ENCODE measurements around the gene EPB41. TPM values are rescaled to one million over a fixed set of nuclear protein-coding genes. Genes with fewer than 3 reads are reported as not detected.
A peak's percentile ranks its signal among the peaks of the same experiment; 100 is the strongest.

The EPB41 gene
- total RNA-seq, 2 experiments from 2014 or later = 73.7 to 83.8 TPM

DNA sequence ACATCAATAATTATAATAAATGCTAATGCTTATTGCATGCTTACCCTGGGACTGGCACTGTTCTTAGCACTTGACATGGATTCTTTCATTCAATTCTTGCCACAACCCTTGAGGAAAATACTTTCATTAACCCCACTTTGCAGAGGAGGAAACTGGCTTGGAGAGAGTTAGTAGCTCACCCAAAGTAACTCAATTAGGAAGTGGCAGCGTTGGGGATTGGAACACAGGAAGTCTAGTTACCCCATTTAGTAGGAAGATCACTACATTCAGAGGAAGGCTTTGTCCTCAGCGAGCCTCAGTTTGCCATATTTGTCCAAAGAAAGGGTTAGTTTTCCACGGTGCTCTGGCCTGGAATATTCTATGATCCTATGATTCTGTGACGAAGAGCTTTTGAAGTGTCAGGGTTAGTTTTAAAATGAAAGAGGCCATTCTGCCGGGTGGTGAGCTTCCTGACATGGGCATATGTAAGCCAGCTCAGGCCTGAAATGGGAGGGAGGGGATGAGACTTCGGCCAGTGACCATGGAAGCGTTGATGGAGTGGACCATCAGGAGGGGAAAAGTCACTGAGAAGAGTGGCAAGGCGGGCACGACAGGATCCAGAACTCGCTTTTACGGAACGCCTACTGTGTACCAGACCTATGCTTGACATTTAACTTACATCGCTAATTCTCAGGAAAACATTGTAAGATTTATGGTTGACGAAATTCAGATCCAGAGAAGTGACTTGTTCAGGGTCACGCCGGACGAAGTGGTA lies 28.2 kb upstream of the EPB41 start:
- H3K4me3 Mint-ChIP-seq = peak overlapping the region; percentile 84
- ATAC-seq (no peak), DNase-seq (no peak)
- H3K36me3 Mint-ChIP-seq = no peaks in the 10 kb centered on the region
- peak overlapping the region; percentile 96 for H3K27ac Mint-ChIP-seq
- H3K9me3 Mint-ChIP-seq (ENCODE audit: low read depth) = no peaks in the 10 kb centered on the region
- no peaks in the 10 kb centered on the region for H3K27me3 Mint-ChIP-seq
- CTCF ChIA-PET = interaction anchor here (0.9 to 14.5 kb wide), 4 partner anchors 9 to 313 kb away, joined by 3 to 247 read pairs (median 112); no protein-coding TSS in a partner anchor
- H3K4me1 Mint-ChIP-seq = peaks cover 54% of the 10 kb centered on the region

DNA sequence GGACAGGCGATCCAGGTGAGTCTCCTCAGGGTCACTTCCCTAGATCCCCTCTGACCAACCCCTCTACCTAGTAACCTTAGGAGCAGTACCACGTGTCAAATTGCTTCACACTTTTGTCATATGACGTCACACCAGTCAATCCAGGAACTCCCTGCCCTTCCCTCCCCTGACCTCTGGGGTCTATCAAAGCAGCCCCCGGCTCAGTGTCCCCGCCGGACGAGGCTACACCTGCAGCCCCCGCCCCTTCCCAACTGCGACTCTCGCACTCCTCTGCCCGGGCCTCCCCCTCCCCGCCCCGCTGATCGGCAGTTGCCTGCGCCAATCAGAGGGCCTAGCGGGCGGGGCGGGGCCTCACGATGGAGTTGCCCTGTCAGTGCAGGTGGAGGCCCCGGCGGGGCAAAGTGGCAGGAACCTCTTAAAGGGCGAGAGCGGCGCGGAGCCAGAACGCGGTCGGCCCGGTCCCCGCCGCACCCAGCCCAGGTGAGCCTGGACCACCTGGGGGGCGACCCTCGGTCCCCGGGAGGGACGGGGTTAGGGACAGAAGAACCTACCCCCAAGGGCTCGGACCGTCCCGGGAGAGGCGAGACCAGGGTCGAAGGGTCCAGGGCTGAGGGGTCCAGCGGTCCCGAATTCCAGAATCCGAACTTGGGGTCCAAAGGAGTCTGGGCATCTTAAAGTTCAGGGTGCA lies 27.5 kb upstream of the EPB41 start:
- Mint-ChIP-seq H3K27me3 (no peaks in the 10 kb centered on the region), H3K27ac (peak overlapping the region; percentile 96), H3K36me3 (no peaks in the 10 kb centered on the region), H3K9me3 (ENCODE audit: low read depth) (no peaks in the 10 kb centered on the region), H3K4me1 (peaks cover 52% of the 10 kb centered on the region), H3K4me3 (peak overlapping the region; percentile 84)
- DNase-seq (peak; percentile 92), ATAC-seq (peak; percentile 87)
- CTCF ChIA-PET = interaction anchor here (0.6 to 14.5 kb wide), 9 partner anchors 10 to 315 kb away, joined by 3 to 247 read pairs (median 6); no protein-coding TSS in a partner anchor

- Mint-ChIP-seq H3K36me3 (no peaks in the 10 kb centered on the region), H3K9me3 (ENCODE audit: low read depth) (no peaks in the 10 kb centered on the region), H3K27me3 (no peaks in the 10 kb centered on the region), H3K4me3 (peak overlapping the region; percentile 84), H3K4me1 (peaks cover 46% of the 10 kb centered on the region), H3K27ac (peak overlapping the region; percentile 96)
- CTCF ChIA-PET = interaction anchor here (0.6 to 2.1 kb wide), 9 partner anchors 10 to 339 kb away, joined by 3 to 7 read pairs (median 3); no protein-coding TSS in a partner anchor
- ATAC-seq = peak; percentile 8
- peak; percentile 46 for DNase-seq
Measured at GRCh38 chr1:28887419-28887834, 26.9 kb upstream of the EPB41 start.

GRCh38 chr1:28887835-28888682 lies 26.3 kb upstream of the EPB41 start:
- no peak for DNase-seq
- CTCF ChIA-PET = interaction anchor here (0.6 to 2.1 kb wide), 8 partner anchors 11 to 338 kb away, joined by 3 to 7 read pairs (median 4); no protein-coding TSS in a partner anchor
- peak overlapping the region; percentile 84 for H3K4me3 Mint-ChIP-seq

GRCh38 chr1:28888915-28889314 lies 25.5 kb upstream of the EPB41 start:
- no peaks in the 10 kb centered on the region for H3K27me3 Mint-ChIP-seq
- DNase-seq (no peak), ATAC-seq (no peak)
- H3K9me3 Mint-ChIP-seq (ENCODE audit: low read depth) = no peaks in the 10 kb centered on the region
- no peaks in the 10 kb centered on the region for H3K36me3 Mint-ChIP-seq
- no peak overlapping the region for H3K27ac Mint-ChIP-seq
- CTCF ChIA-PET = interaction anchor here (0.9 to 2.1 kb wide), 5 partner anchors 11 to 314 kb away, joined by 4 to 7 read pairs (median 5); no protein-coding TSS in a partner anchor
- peaks cover 44% of the 10 kb centered on the region for H3K4me1 Mint-ChIP-seq
- no peak overlapping the region for H3K4me3 Mint-ChIP-seq

More at GRCh38 chr1:28887835-28888682, 26.3 kb upstream of the EPB41 start:
- Mint-ChIP-seq H3K36me3 (no peaks in the 10 kb centered on the region), H3K27ac (peak overlapping the region; percentile 79), H3K9me3 (ENCODE audit: low read depth) (no peaks in the 10 kb centered on the region), H3K4me1 (peaks cover 46% of the 10 kb centered on the region), H3K27me3 (no peaks in the 10 kb centered on the region)
- peak; percentile 0 for ATAC-seq

DNA sequence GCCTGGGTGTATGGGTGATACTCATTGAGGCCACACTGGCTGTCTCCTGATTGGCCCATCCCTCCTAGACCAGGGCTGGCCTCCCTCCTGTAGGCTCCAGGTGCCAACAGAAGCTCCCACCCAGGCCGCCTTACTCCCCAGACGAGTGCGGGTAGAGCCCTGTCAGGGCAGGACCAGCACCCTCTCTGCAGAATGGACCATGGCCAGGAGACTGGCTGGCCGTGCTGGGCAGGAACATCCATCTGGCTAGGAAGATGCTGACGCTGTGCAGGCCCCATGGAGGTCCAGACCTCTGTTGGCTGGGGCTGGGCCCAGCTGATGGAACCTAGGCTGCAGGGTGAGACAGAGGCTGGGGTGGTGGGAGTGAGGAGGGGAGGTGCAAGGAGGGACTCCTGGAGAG lies 25.0 kb upstream of the EPB41 start:
- ATAC-seq (no peak), DNase-seq (no peak)
- Mint-ChIP-seq H3K4me3 (no peak overlapping the region), H3K4me1 (peaks cover 42% of the 10 kb centered on the region), H3K27me3 (no peaks in the 10 kb centered on the region), H3K9me3 (ENCODE audit: low read depth) (no peaks in the 10 kb centered on the region), H3K36me3 (no peaks in the 10 kb centered on the region), H3K27ac (no peak overlapping the region)
- CTCF ChIA-PET = interaction anchor here (0.6 to 2.0 kb wide), 5 partner anchors 12 to 313 kb away, joined by 3 to 7 read pairs (median 5); no protein-coding TSS in a partner anchor

DNA sequence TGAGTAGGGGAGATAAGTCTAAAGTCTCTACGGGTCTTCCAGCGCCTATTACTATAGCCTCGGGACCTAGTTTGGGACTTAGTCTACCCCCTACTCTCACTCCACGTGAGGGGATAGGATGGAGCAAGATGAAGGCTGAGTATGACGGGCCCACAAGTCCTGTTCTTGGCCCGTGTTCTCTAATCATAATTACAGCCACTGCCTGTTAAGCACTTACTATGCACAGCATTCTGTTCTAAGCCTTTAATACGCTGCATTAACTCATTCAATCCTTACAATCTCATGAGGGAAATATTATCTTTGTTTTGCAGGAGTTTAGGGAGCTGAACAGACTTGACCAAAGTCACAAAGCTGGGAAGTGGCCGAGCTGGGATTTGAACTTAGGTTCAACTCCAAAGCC lies 23.9 kb upstream of the EPB41 start:
- DNase-seq = no peak
- Mint-ChIP-seq H3K4me1 (peaks cover 32% of the 10 kb centered on the region), H3K4me3 (no peak overlapping the region), H3K27ac (no peak overlapping the region), H3K27me3 (no peaks in the 10 kb centered on the region), H3K9me3 (ENCODE audit: low read depth) (no peaks in the 10 kb centered on the region), H3K36me3 (no peaks in the 10 kb centered on the region)
- CTCF ChIA-PET = interaction anchor here (1.2 to 2.0 kb wide), 5 partner anchors 8 to 144 kb away, joined by 4 to 10 read pairs (median 7); partner anchors contain the start of gene EPB41
- ATAC-seq = no peak

GRCh38 chr1:28890836-28891235 lies 23.5 kb upstream of the EPB41 start:
- Mint-ChIP-seq H3K4me3 (no peak overlapping the region), H3K27me3 (no peaks in the 10 kb centered on the region), H3K27ac (no peak overlapping the region), H3K9me3 (ENCODE audit: low read depth) (no peaks in the 10 kb centered on the region), H3K4me1 (peaks cover 28% of the 10 kb centered on the region), H3K36me3 (no peaks in the 10 kb centered on the region)
- DNase-seq = no peak
- ATAC-seq = no peak
- CTCF ChIA-PET = interaction anchor here (0.9 to 2.0 kb wide), 7 partner anchors 9 to 312 kb away, joined by 3 to 10 read pairs (median 5); partner anchors contain the start of gene EPB41

GRCh38 chr1:28891256-28891655 lies 23.1 kb upstream of the EPB41 start:
- H3K4me3 Mint-ChIP-seq = no peak overlapping the region
- DNase-seq (no peak), ATAC-seq (no peak)
- no peak overlapping the region for H3K27ac Mint-ChIP-seq
- H3K36me3 Mint-ChIP-seq = no peaks in the 10 kb centered on the region
- H3K9me3 Mint-ChIP-seq (ENCODE audit: low read depth) = no peaks in the 10 kb centered on the region
- H3K27me3 Mint-ChIP-seq = no peaks in the 10 kb centered on the region
- CTCF ChIA-PET = interaction anchor here (0.9 to 2.0 kb wide), 6 partner anchors 9 to 311 kb away, joined by 3 to 10 read pairs (median 4); partner anchors contain the start of gene EPB41
- H3K4me1 Mint-ChIP-seq = peaks cover 24% of the 10 kb centered on the region

GRCh38 chr1:28893403-28894102 lies 20.8 kb upstream of the EPB41 start:
- CTCF ChIA-PET = interaction anchor here (0.6 to 1.4 kb wide), 6 partner anchors 11 to 309 kb away, joined by 3 to 10 read pairs (median 3); no protein-coding TSS in a partner anchor

GRCh38 chr1:28894785-28895184 lies 19.6 kb upstream of the EPB41 start:
- Mint-ChIP-seq H3K4me3 (no peak overlapping the region), H3K27me3 (no peaks in the 10 kb centered on the region), H3K36me3 (no peaks in the 10 kb centered on the region), H3K4me1 (peaks cover 2% of the 10 kb centered on the region), H3K27ac (no peak overlapping the region), H3K9me3 (ENCODE audit: low read depth) (no peaks in the 10 kb centered on the region)
- ATAC-seq (no peak), DNase-seq (no peak)
- CTCF ChIA-PET = interaction anchor here (0.6 to 1.1 kb wide), 3 partner anchors 139 to 308 kb away, joined by 3 to 6 read pairs (median 3); no protein-coding TSS in a partner anchor

More at GRCh38 chr1:28893403-28894102, 20.8 kb upstream of the EPB41 start:
- ATAC-seq (no peak), DNase-seq (peak; percentile 48)
- Mint-ChIP-seq H3K27me3 (no peaks in the 10 kb centered on the region), H3K27ac (no peak overlapping the region), H3K4me1 (peaks cover 12% of the 10 kb centered on the region), H3K36me3 (no peaks in the 10 kb centered on the region), H3K4me3 (no peak overlapping the region), H3K9me3 (ENCODE audit: low read depth) (no peaks in the 10 kb centered on the region)

All from activated CD8-positive, alpha-beta memory T cell treated with anti-CD3 and anti-CD28 coated beads, Interleukin-2, amount 10 ng/mL, durations not matched to agents 7 days and 5 days (primary cell).